GM21717 (cell line): Measurements from ENCODE around the gene ZNF837.
"Not testable (repeated sequence)": the region's sequence is repeated elsewhere in the genome, so short reads cannot be mapped to it uniquely, and the experiment has no call there.

Experiments
- ATAC-seq: cut with Tn5 transposase; IDR thresholded peaks from one replicate; pipeline ENCODE4 v1.9.1; 2021; ENCODE audit warnings: mild to moderate bottlenecking, moderate library complexity; ENCODE audit not compliant: unreplicated experiment

ZNF837 gene

GRCh38 chr19:58380662-58381459 is at the start of gene ZNF837:
ZNF837 (minus strand) TSS chr19:58381030; CDS start chr19:58369332, 11,698 bp downstream.
- ATAC-seq = peak; percentile 65

GRCh38 chr19:58429745-58430144 is 48.9 kb upstream of the ZNF837 start:
- ATAC-seq = no peak

- ATAC-seq = no peak
Measured at GRCh38 chr19:58428617-58429016, 47.8 kb upstream of the ZNF837 start.

- no peak for ATAC-seq
Measured at GRCh38 chr19:58417071-58417470, 36.2 kb upstream of the ZNF837 start.

- ATAC-seq = no peak
Measured at GRCh38 chr19:58416604-58417003, 35.8 kb upstream of the ZNF837 start.

GRCh38 chr19:58409010-58409790 is 28.4 kb upstream of the ZNF837 start:
- peak; percentile 23 for ATAC-seq

- peak; percentile 79 for ATAC-seq
Measured at GRCh38 chr19:58408152-58409009, 27.6 kb upstream of the ZNF837 start, which contains the start of gene ZNF584. ZNF584 (plus strand) TSS chr19:58408649; CDS start chr19:58409148, 499 bp downstream.

- no peak for ATAC-seq
Measured at GRCh38 chr19:58407658-58408151, 26.9 kb upstream of the ZNF837 start.

- no peak for ATAC-seq
Measured at GRCh38 chr19:58406818-58407657, 26.2 kb upstream of the ZNF837 start.

GRCh38 chr19:58403920-58404478 is 23.2 kb upstream of the ZNF837 start:
- not testable (repeated sequence) for ATAC-seq

- ATAC-seq = no peak
Measured at GRCh38 chr19:58401840-58402421, 21.1 kb upstream of the ZNF837 start.

- ATAC-seq = peak; percentile 95
Measured at GRCh38 chr19:58400916-58401839, 20.3 kb upstream of the ZNF837 start.

- no peak for ATAC-seq
Measured at GRCh38 chr19:58400316-58400915, 19.6 kb upstream of the ZNF837 start.

- no peak for ATAC-seq
Measured at GRCh38 chr19:58399903-58400302, 19.1 kb upstream of the ZNF837 start.

GRCh38 chr19:58398545-58398944 is 17.7 kb upstream of the ZNF837 start:
- ATAC-seq = no peak

- ATAC-seq = no peak
Measured at GRCh38 chr19:58398087-58398486, 17.3 kb upstream of the ZNF837 start.

- ATAC-seq = no peak
Measured at GRCh38 chr19:58397533-58398037, 16.8 kb upstream of the ZNF837 start.
